IMR-90 (cell line): ENCODE measurements around the gene BCL2L1. TPM values are rescaled to one million over a fixed set of nuclear protein-coding genes. Genes with fewer than 3 reads are reported as not detected.

ENCODE experiments used
- ATAC-seq: fragments of 200-7000 bp; cut with Tn5 transposase; 2 replicates; pipeline ENCODE4 v1.9.1; 2020; ENCODE audit warnings: low read depth, mild to moderate bottlenecking, moderate library complexity
- BruUV-seq: library from RNA; stranded (reverse); fragments of 400-500 nt; replicated peaks from 2 replicates; lab custom pipeline; 2021; lab: Mats Ljungman, UMichigan
- CTCF ChIA-PET: fragments of 300-600 bp; formaldehyde crosslinking; extraction: SDS; loops from one replicate; lab custom pipeline; 2021; ENCODE audit warnings: antibody characterized with exemption; lab: Yijun Ruan, JAX
- POLR2A ChIA-PET: fragments of 300-600 bp; sonication (Branson Sonifier 250); formaldehyde crosslinking; loops from one replicate; lab custom pipeline; 2022; ENCODE audit warnings: antibody characterized with exemption; ENCODE audit not compliant: unreplicated experiment; lab: Charles Lee
- DNase-seq: peaks from one replicate; pipeline ENCODE4 v3.0.0; 2013
- H2AFZ ChIP-seq: replicated peaks from 2 replicates; pipeline ENCODE3; 2013; ENCODE audit warnings: low read length, mild to moderate bottlenecking; ENCODE audit not compliant: poor library complexity
- H2AK5ac ChIP-seq: 2 replicates; pipeline ENCODE4 v1.6.1; 2013; ENCODE audit warnings: low read depth, low read length, inconsistent platforms
- H2AK9ac ChIP-seq: replicated peaks from 2 replicates; pipeline ENCODE3; 2013; ENCODE audit warnings: mild to moderate bottlenecking, low read depth, low read length, moderate library complexity; ENCODE audit not compliant: poor library complexity
- H2BK120ac ChIP-seq: 2 replicates; pipeline ENCODE4 v1.6.1; 2013; ENCODE audit warnings: low read depth, low read length, inconsistent platforms
- H2BK15ac ChIP-seq: 3 replicates; pipeline ENCODE4 v1.6.1; 2013; ENCODE audit warnings: low read depth, low read length, inconsistent platforms
- H2BK20ac ChIP-seq: 2 replicates; pipeline ENCODE4 v1.6.1; 2013; ENCODE audit warnings: low read depth, mild to moderate bottlenecking, inconsistent platforms, low read length, moderate library complexity
- H2BK5ac ChIP-seq: 2 replicates; pipeline ENCODE4 v1.6.1; 2013; ENCODE audit warnings: mild to moderate bottlenecking, low read depth, low read length, inconsistent platforms; ENCODE audit not compliant: poor library complexity, severe bottlenecking
- H3K14ac ChIP-seq: replicated peaks from 2 replicates; pipeline ENCODE4 v1.6.1; 2013; ENCODE audit warnings: low read depth, low read length, inconsistent platforms
- H3K18ac ChIP-seq: 2 replicates; pipeline ENCODE4 v1.6.1; 2013; ENCODE audit warnings: low read depth, low read length, control low read depth
- H3K23ac ChIP-seq: 2 replicates; pipeline ENCODE4 v1.6.1; 2013; ENCODE audit warnings: low read depth, low read length, inconsistent platforms
- H3K27ac ChIP-seq: 2 replicates; pipeline ENCODE4 v1.5.1; 2013; ENCODE audit warnings: mild to moderate bottlenecking, control low read depth, low read length; ENCODE audit not compliant: insufficient read depth
- H3K27me3 ChIP-seq: 2 replicates; pipeline ENCODE4 v1.6.1; 2013; ENCODE audit warnings: low read length; ENCODE audit not compliant: control insufficient read depth, insufficient read depth
- H3K36me3 ChIP-seq: 2 replicates; pipeline ENCODE4 v1.6.1; 2013; ENCODE audit warnings: low read length, mixed read lengths; ENCODE audit not compliant: control insufficient read depth, insufficient read depth
- H3K4ac ChIP-seq: 2 replicates; pipeline ENCODE4 v1.6.1; 2013; ENCODE audit warnings: low read depth, low read length, inconsistent platforms
- H3K4me1 ChIP-seq: 2 replicates; pipeline ENCODE4 v1.6.1; 2013; ENCODE audit warnings: low read length, mixed read lengths; ENCODE audit not compliant: control insufficient read depth, insufficient read depth
- H3K4me2 ChIP-seq: 2 replicates; pipeline ENCODE4 v1.6.1; 2013; ENCODE audit warnings: low read depth, mild to moderate bottlenecking, control low read depth, low read length, moderate library complexity
- H3K4me3 ChIP-seq: 2 replicates; pipeline ENCODE4 v1.5.1; 2013; ENCODE audit warnings: low read depth, mild to moderate bottlenecking, control low read depth, low read length, moderate library complexity; ENCODE audit not compliant: insufficient read depth
- H3K56ac ChIP-seq: 2 replicates; pipeline ENCODE4 v1.6.1; 2013; ENCODE audit warnings: low read length, inconsistent platforms; ENCODE audit not compliant: insufficient read depth; ENCODE audit errors: extremely low read depth
- H3K79me1 ChIP-seq, 2 experiments: 2 replicates each; pipeline ENCODE4 v1.6.1; 2013; ENCODE audit warnings: low read length in 2 of 2, inconsistent platforms in 1 of 2, low read depth in 1 of 2
- H3K9ac ChIP-seq: 2 replicates; pipeline ENCODE4 v1.6.1; 2013; ENCODE audit warnings: low read depth, low read length, control low read depth
- H3K9me1 ChIP-seq: 2 replicates; pipeline ENCODE4 v1.6.1; 2013; ENCODE audit warnings: low read length, inconsistent platforms; ENCODE audit not compliant: insufficient read depth
- H3K9me3 ChIP-seq: 2 replicates; pipeline ENCODE4 v1.6.1; 2013; ENCODE audit warnings: low read length; ENCODE audit not compliant: control insufficient read depth, insufficient read depth
- H4K20me1 ChIP-seq: 2 replicates; pipeline ENCODE4 v1.6.1; 2013; ENCODE audit warnings: low read length, inconsistent platforms; ENCODE audit not compliant: insufficient read depth
- H4K5ac ChIP-seq: 2 replicates; pipeline ENCODE4 v1.6.1; 2013; ENCODE audit warnings: mild to moderate bottlenecking, low read depth, low read length, control low read depth
- H4K8ac ChIP-seq, 2 experiments: 2 replicates each; pipeline ENCODE4 v1.6.1; 2013; ENCODE audit warnings: low read depth in 2 of 2, low read length in 2 of 2, control low read depth in 1 of 2, inconsistent platforms in 1 of 2
- H4K91ac ChIP-seq: 2 replicates; pipeline ENCODE4 v1.6.1; 2013; ENCODE audit warnings: low read depth, low read length, inconsistent platforms; ENCODE audit not compliant: insufficient read depth
- BHLHE40 ChIP-seq: fragments of 150-350 bp; IDR thresholded peaks from 2 replicates; pipeline ENCODE4 v1.6.1; 2016; ENCODE audit warnings: mild to moderate bottlenecking, low read depth, low read length
- CEBPB ChIP-seq: IDR thresholded peaks from 2 replicates; pipeline ENCODE4 v1.6.1; 2012; ENCODE audit warnings: low read depth, low read length, improper control_type of control experiment
- CHD1 ChIP-seq: IDR thresholded peaks from 2 replicates; pipeline ENCODE4 v1.6.1; 2012; ENCODE audit warnings: low read depth, low read length, improper control_type of control experiment
- FOS ChIP-seq: fragments of 150-350 bp; IDR thresholded peaks from 2 replicates; pipeline ENCODE4 v1.6.1; 2016; ENCODE audit warnings: low read depth, low read length
- MAFK ChIP-seq: IDR thresholded peaks from 2 replicates; pipeline ENCODE4 v1.6.1; 2012; ENCODE audit warnings: low read depth, low read length, improper control_type of control experiment
- MAZ ChIP-seq: IDR thresholded peaks from 2 replicates; pipeline ENCODE4 v1.6.1; 2012; ENCODE audit warnings: low read depth, mild to moderate bottlenecking, low read length, improper control_type of control experiment, moderate library complexity, borderline replicate concordance
- MXI1 ChIP-seq: IDR thresholded peaks from 2 replicates; pipeline ENCODE4 v1.6.1; 2012; ENCODE audit warnings: low read depth, mild to moderate bottlenecking, low read length, moderate library complexity, borderline replicate concordance
- NFE2L2 ChIP-seq: fragments of 150-350 bp; IDR thresholded peaks from 2 replicates; pipeline ENCODE4 v1.6.1; 2016; ENCODE audit warnings: low read depth, mild to moderate bottlenecking, low read length
- POLR2A ChIP-seq: IDR thresholded peaks from 2 replicates; pipeline ENCODE4 v1.6.1; 2012; ENCODE audit warnings: mild to moderate bottlenecking, low read depth, low read length
- RAD21 ChIP-seq: IDR thresholded peaks from 2 replicates; pipeline ENCODE4 v1.6.1; 2012; ENCODE audit warnings: low read length, improper control_type of control experiment
- RCOR1 ChIP-seq: IDR thresholded peaks from 2 replicates; pipeline ENCODE4 v1.6.1; 2012; ENCODE audit warnings: mild to moderate bottlenecking, low read length, improper control_type of control experiment; ENCODE audit not compliant: insufficient replicate concordance
- RFX5 ChIP-seq: IDR thresholded peaks from 2 replicates; pipeline ENCODE4 v1.8.0; 2012; ENCODE audit warnings: low read depth, mild to moderate bottlenecking, low read length, moderate library complexity
- SMC3 ChIP-seq: fragments of 150-350 bp; IDR thresholded peaks from 2 replicates; pipeline ENCODE4 v1.6.1; 2016; ENCODE audit warnings: low read depth, mild to moderate bottlenecking, antibody characterized with exemption, low read length, moderate library complexity
- WGBS, 2 experiments: methylation state at CpG; one replicate each; pipeline versions ENCODE4 v1.1.5 to v1.1.7; 2013; ENCODE audit warnings: missing lambda C conversion rate in 2 of 2; ENCODE audit not compliant: insufficient read length in 1 of 2; ENCODE audit errors: extremely low coverage in 2 of 2; 5-methylcytosine and 5-hydroxymethylcytosine counted together
- dilution Hi-C: fragments of 300-500 bp; cut with HindIII; formaldehyde crosslinking; loops from one replicate; pipeline ENCODE4 v1.14.3; 2018; ENCODE audit warnings: low sequenced_read_pairs; ENCODE audit not compliant: unreplicated experiment
- in situ Hi-C: fragments of 300-500 bp; cut with MboI; formaldehyde crosslinking; loops from 3 replicates; pipeline ENCODE4 v1.14.3; 2019; ENCODE audit warnings: low sequenced_read_pairs, inconsistent platforms, mixed read lengths
- intact Hi-C: fragments of 100-400 bp; cut with micrococcal nuclease; formaldehyde crosslinking; loops from 2 replicates; pipeline ENCODE4 v1.10.0; 2022
- polyA plus RNA-seq, 3 experiments: library from polyadenylated mRNA; depleted of rRNA; stranded (reverse); fragments of >200 nt; gene quantifications; 2 replicates each; pipeline ENCODE4 v1.2.3, GENCODE V29; 2012; ENCODE audit warnings: low replicate concordance in 1 of 3
- total RNA-seq: library from RNA; depleted of rRNA; stranded (reverse); fragments of >200 nt; gene quantifications from 2 replicates; pipeline ENCODE4 v1.2.3, GENCODE V29; 2012
- TF ChIP-seq, protein P1 (sequence below): conservative IDR thresholded peaks from 2 replicates; pipeline ENCODE4 v1.5.1; 2012; ENCODE audit warnings: mild to moderate bottlenecking, low read depth, low read length, improper control_type of control experiment
- TF ChIP-seq, protein P2 (sequence below): fragments of 150-350 bp; IDR thresholded peaks from 2 replicates; pipeline ENCODE4 v1.6.1; 2016; ENCODE audit warnings: low read depth, mild to moderate bottlenecking, low read length, moderate library complexity, borderline replicate concordance
- TF ChIP-seq, protein P3 (sequence below): fragments of 150-350 bp; IDR thresholded peaks from 2 replicates; pipeline ENCODE4 v1.6.1; 2017; ENCODE audit warnings: mild to moderate bottlenecking, antibody characterized with exemption, low read length, low read depth

The BCL2L1 gene
- total and polyA plus RNA-seq, 2 of the 4 experiments (the other 2 are of a cell fraction): 40.2 to 41.9 TPM

DNA sequence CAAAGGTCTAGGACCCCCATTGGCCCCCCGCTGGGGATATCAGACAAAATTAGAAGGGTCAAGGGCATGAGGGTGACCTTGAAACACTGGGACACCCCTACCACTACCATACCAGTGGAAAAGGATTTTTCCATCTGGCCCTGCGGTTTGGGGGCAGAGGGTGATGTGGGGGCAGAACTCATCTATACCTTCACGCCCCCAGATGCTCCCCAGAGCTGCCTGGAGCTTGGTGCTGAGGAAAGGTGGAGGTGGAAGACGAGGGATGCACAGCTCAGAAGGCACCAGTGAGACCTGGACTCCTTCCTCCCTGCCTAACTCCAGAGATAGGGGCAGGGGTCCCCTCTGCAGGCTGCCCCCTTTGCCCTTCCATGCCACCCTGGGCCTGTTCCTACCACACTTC lies 83.9 kb downstream of the BCL2L1 start:
- dilution Hi-C loops: no loop called here
- no CpG with 5 or more reads among the region's 4 CpGs for WGBS, 2 experiments
- no peak overlapping the region for H4K91ac ChIP-seq
- no peak overlapping the region for H2BK15ac ChIP-seq
- no peak overlapping the region for H2AFZ ChIP-seq
- H4K5ac ChIP-seq: no peak overlapping the region
- peaks cover 21% of the 10 kb centered on the region for H3K27me3 ChIP-seq
- no peak overlapping the region for H2BK120ac ChIP-seq
- H2AK9ac ChIP-seq: no peak overlapping the region
- H3K4me3 ChIP-seq: no peak overlapping the region
- no peak overlapping the region for H4K8ac ChIP-seq
- no peaks in the 10 kb centered on the region for H4K20me1 ChIP-seq
- no peak overlapping the region for H3K4me2 ChIP-seq
- ChIA-PET CTCF (no interaction called here), POLR2A (interaction anchor here (0.6 kb wide), 1 partner anchor 103 kb away, joined by 5 read pairs; no protein-coding TSS in a partner anchor)
- H3K14ac ChIP-seq: no peak overlapping the region
- H3K56ac ChIP-seq: no peak overlapping the region
- H3K9me3 ChIP-seq: no peaks in the 10 kb centered on the region
- in situ Hi-C loops: no loop called here
- no peaks in the 10 kb centered on the region for H3K36me3 ChIP-seq
- ATAC-seq (no peak), DNase-seq (no peak)
- no peak overlapping the region for H2BK20ac ChIP-seq
- no peak overlapping the region for H3K27ac ChIP-seq
- H3K79me1 ChIP-seq: no peaks in the 10 kb centered on the region
- no peak overlapping the region for H2BK5ac ChIP-seq
- no peaks in the 10 kb centered on the region for H3K9me1 ChIP-seq
- no peak overlapping the region for H3K18ac ChIP-seq
- no peak overlapping the region for H2AK5ac ChIP-seq
- no TSS peak for BruUV-seq
- TF ChIP-seq MXI1 (no peak), NFE2L2 (no peak), CEBPB (no peak), MAFK (no peak), POLR2A (no peak), FOS (no peak), RFX5 (no peak), MAZ (no peak), SMC3 (no peak), RAD21 (no peak), RCOR1 (no peak), CHD1 (no peak), BHLHE40 (no peak)
- TF ChIP-seq, protein P1, sequence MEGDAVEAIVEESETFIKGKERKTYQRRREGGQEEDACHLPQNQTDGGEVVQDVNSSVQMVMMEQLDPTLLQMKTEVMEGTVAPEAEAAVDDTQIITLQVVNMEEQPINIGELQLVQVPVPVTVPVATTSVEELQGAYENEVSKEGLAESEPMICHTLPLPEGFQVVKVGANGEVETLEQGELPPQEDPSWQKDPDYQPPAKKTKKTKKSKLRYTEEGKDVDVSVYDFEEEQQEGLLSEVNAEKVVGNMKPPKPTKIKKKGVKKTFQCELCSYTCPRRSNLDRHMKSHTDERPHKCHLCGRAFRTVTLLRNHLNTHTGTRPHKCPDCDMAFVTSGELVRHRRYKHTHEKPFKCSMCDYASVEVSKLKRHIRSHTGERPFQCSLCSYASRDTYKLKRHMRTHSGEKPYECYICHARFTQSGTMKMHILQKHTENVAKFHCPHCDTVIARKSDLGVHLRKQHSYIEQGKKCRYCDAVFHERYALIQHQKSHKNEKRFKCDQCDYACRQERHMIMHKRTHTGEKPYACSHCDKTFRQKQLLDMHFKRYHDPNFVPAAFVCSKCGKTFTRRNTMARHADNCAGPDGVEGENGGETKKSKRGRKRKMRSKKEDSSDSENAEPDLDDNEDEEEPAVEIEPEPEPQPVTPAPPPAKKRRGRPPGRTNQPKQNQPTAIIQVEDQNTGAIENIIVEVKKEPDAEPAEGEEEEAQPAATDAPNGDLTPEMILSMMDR: no peak
- TF ChIP-seq, protein P2, sequence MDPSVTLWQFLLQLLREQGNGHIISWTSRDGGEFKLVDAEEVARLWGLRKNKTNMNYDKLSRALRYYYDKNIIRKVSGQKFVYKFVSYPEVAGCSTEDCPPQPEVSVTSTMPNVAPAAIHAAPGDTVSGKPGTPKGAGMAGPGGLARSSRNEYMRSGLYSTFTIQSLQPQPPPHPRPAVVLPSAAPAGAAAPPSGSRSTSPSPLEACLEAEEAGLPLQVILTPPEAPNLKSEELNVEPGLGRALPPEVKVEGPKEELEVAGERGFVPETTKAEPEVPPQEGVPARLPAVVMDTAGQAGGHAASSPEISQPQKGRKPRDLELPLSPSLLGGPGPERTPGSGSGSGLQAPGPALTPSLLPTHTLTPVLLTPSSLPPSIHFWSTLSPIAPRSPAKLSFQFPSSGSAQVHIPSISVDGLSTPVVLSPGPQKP: no peak
- TF ChIP-seq, protein P3, sequence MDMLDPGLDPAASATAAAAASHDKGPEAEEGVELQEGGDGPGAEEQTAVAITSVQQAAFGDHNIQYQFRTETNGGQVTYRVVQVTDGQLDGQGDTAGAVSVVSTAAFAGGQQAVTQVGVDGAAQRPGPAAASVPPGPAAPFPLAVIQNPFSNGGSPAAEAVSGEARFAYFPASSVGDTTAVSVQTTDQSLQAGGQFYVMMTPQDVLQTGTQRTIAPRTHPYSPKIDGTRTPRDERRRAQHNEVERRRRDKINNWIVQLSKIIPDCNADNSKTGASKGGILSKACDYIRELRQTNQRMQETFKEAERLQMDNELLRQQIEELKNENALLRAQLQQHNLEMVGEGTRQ: no peak
- H3K4ac ChIP-seq: no peak overlapping the region
- intact Hi-C loops: no loop called here
- H3K9ac ChIP-seq: no peak overlapping the region
- H3K4me1 ChIP-seq: no peaks in the 10 kb centered on the region; the same call in 1 of the 2 replicates
- no peak overlapping the region for H3K23ac ChIP-seq
